Glutamatergic neuron (in vitro differentiated cells): ENCODE measurements around the gene ZNF333. TPM values are rescaled to one million over a fixed set of nuclear protein-coding genes. Genes with fewer than 3 reads are reported as not detected.
A peak's percentile ranks its signal among the peaks of the same experiment; 100 is the strongest.
"Not testable (repeated sequence)": the region's sequence is repeated elsewhere in the genome, so short reads cannot be mapped to it uniquely, and the experiment has no call there.

Experiments
- DNase-seq: peaks from one replicate; pipeline ENCODE4 v3.0.0; 2022
- H3K27ac Mint-ChIP-seq: one replicate; pipeline ENCODE4 v1.8.0; 2020; ENCODE audit warnings: mild to moderate bottlenecking, mixed read lengths, inconsistent platforms; ENCODE audit not compliant: unreplicated experiment
- H3K27me3 Mint-ChIP-seq: one replicate; pipeline ENCODE4 v1.8.0; 2020; ENCODE audit warnings: mild to moderate bottlenecking, moderate library complexity, mixed read lengths, inconsistent platforms; ENCODE audit not compliant: unreplicated experiment
- H3K36me3 Mint-ChIP-seq: one replicate; pipeline ENCODE4 v1.8.0; 2020; ENCODE audit warnings: mild to moderate bottlenecking, mixed read lengths, inconsistent platforms; ENCODE audit not compliant: unreplicated experiment
- H3K4me1 Mint-ChIP-seq: one replicate; pipeline ENCODE4 v1.8.0; 2020; ENCODE audit warnings: mild to moderate bottlenecking, low read depth, mixed read lengths, inconsistent platforms; ENCODE audit not compliant: unreplicated experiment
- H3K4me3 Mint-ChIP-seq: one replicate; pipeline ENCODE4 v1.8.0; 2020; ENCODE audit warnings: mild to moderate bottlenecking, mixed read lengths, inconsistent platforms; ENCODE audit not compliant: unreplicated experiment
- H3K9me3 Mint-ChIP-seq: one replicate; pipeline ENCODE4 v1.8.0; 2020; ENCODE audit warnings: mild to moderate bottlenecking, moderate library complexity, mixed read lengths, inconsistent platforms; ENCODE audit not compliant: unreplicated experiment
- total RNA-seq: library from RNA; stranded (reverse); fragmentation: NEBNext Ultra II Directional; extraction: Animal tissue kit (Norgen Biotek cat#: 25700); gene quantifications from one replicate; pipeline ENCODE4 v1.2.1, GENCODE V29; 2021; ENCODE audit not compliant: unreplicated experiment
- TF ChIP-seq, protein P1 (sequence below): fragments of 200-600 bp; sonication (generic); IDR thresholded peaks from one replicate; pipeline ENCODE4 v1.5.0; 2021; ENCODE audit not compliant: partially characterized antibody, unreplicated experiment

The ZNF333 gene
- total RNA-seq, 1 donor from 2014 or later: 32.9 TPM

DNA sequence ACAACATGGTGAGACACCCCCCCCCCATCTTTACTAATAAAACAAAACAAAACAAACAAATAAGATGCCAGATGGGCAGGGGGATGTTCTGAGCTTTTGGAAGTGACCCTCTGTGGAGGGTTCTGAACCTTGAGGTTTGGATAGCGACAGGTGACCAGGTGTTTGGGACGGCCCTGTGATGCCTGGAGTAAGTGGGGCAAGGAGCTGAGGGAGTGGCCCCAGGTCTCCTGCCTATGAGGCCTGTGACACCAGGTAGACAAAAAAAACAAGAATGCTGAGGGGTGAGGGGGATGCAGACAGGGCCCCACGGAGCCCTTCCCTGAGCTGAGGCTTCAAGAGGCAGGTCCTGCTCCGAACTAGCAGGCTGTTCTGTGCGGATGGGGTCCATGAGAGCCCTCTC lies 79.4 kb downstream of the ZNF333 start:
- DNase-seq: no peak
- peaks cover 7% of the 10 kb centered on the region for H3K4me1 Mint-ChIP-seq
- no peak overlapping the region for H3K27ac Mint-ChIP-seq
- TF ChIP-seq, protein P1, sequence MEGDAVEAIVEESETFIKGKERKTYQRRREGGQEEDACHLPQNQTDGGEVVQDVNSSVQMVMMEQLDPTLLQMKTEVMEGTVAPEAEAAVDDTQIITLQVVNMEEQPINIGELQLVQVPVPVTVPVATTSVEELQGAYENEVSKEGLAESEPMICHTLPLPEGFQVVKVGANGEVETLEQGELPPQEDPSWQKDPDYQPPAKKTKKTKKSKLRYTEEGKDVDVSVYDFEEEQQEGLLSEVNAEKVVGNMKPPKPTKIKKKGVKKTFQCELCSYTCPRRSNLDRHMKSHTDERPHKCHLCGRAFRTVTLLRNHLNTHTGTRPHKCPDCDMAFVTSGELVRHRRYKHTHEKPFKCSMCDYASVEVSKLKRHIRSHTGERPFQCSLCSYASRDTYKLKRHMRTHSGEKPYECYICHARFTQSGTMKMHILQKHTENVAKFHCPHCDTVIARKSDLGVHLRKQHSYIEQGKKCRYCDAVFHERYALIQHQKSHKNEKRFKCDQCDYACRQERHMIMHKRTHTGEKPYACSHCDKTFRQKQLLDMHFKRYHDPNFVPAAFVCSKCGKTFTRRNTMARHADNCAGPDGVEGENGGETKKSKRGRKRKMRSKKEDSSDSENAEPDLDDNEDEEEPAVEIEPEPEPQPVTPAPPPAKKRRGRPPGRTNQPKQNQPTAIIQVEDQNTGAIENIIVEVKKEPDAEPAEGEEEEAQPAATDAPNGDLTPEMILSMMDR: no peak
- H3K27me3 Mint-ChIP-seq: peaks cover 5% of the 10 kb centered on the region
- no peak overlapping the region for H3K4me3 Mint-ChIP-seq
- peaks cover 5% of the 10 kb centered on the region for H3K9me3 Mint-ChIP-seq
- no peaks in the 10 kb centered on the region for H3K36me3 Mint-ChIP-seq

DNA sequence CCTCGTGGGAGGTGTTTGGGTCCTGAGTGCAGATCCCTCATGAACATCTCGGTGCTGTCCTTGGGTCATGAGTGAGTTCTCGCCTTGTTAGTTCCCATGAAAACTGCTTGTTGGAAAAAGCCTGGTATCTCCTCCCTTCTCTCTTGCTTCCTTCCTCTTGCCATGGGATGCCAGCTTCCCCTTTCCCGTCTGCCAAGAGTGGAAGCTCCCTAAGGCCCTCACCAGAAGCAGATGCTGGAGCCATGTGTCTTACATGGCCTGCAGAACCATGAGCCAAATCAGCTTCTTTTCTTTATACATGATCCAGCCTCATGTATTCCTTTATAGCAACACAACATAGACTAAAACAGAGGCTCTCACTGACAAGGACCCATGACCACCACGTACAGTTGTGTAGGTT lies 80.3 kb downstream of the ZNF333 start:
- Mint-ChIP-seq H3K4me3 (no peak overlapping the region), H3K27me3 (peaks cover 2% of the 10 kb centered on the region), H3K9me3 (peaks cover 5% of the 10 kb centered on the region), H3K4me1 (peaks cover 7% of the 10 kb centered on the region), H3K27ac (no peak overlapping the region), H3K36me3 (no peaks in the 10 kb centered on the region)
- TF ChIP-seq, protein P1: no peak
- no peak for DNase-seq

DNA sequence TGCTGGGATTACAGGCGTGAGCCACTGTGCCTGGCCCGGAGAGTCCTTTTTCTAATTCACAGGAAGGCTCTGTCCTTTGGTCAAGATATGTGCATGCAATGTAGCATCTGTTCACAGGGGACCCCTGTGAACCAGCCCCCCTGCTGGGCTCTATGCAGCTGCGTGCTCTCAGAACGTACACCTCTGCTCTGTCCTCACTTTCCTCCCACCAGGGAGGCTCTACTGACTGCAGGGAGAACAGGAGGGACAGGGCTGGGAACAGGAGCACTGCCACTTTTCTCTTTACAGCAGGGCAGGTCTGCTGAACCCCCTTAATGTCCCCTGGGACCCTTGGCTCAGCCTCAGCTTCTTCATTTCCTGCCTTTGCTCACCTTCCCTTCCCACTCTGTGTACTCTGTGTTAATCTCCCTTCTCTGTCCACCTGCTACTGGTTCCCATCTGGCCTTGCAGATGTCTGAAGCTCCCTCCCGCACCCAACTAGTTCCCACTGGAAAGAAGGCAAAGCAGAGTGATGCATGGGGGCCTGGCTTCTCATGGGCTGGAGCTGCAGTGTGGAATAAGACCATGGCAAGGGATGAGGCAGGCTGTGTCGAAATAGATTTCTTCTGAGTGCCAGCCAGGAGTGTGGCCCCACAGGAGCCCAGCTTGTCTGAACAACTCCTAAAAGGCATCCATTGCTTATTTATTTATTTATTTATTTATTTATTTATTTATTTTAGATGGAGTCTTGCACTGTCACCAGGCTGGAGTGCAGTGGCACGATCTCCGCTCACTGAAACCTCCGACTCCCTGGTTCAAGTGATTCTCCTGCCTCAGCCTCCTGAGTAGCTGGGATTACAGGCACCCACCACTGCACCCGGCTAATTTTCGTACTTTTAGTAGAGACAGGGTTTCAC lies 81.3 kb downstream of the ZNF333 start:
- peaks cover 7% of the 10 kb centered on the region for H3K9me3 Mint-ChIP-seq
- DNase-seq: peak; percentile 48
- H3K27me3 Mint-ChIP-seq: peaks cover 2% of the 10 kb centered on the region
- H3K27ac Mint-ChIP-seq: peak overlapping the region; percentile 79
- peaks cover 7% of the 10 kb centered on the region for H3K4me1 Mint-ChIP-seq
- TF ChIP-seq, protein P1: no peak
- peak overlapping the region; percentile 44 for H3K4me3 Mint-ChIP-seq
- H3K36me3 Mint-ChIP-seq: no peaks in the 10 kb centered on the region

DNA sequence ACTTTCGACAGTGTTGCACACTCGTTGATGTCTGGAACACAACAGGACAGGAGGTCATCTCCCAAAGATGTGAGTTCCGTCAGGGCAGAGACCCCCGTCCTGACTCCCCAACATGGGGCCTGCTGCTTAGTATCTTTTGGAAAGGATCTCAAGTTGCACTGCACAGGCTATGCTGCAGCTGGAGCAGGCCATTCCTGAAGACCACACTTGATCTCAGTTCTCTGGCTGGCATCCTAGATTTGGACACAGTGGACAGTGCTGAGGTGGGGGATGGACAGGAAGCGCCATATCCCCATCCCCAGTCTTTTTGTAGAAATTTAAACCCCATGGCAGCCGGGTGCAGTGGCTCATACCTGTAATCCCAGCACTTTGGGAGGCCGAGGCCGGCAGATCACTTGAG lies 82.6 kb downstream of the ZNF333 start:
- H3K4me1 Mint-ChIP-seq: peaks cover 7% of the 10 kb centered on the region
- no peak overlapping the region for H3K4me3 Mint-ChIP-seq
- no peak overlapping the region for H3K27ac Mint-ChIP-seq
- H3K9me3 Mint-ChIP-seq: peaks cover 7% of the 10 kb centered on the region
- TF ChIP-seq, protein P1: no peak
- DNase-seq: no peak
- no peaks in the 10 kb centered on the region for H3K36me3 Mint-ChIP-seq
- peaks cover 2% of the 10 kb centered on the region for H3K27me3 Mint-ChIP-seq

DNA sequence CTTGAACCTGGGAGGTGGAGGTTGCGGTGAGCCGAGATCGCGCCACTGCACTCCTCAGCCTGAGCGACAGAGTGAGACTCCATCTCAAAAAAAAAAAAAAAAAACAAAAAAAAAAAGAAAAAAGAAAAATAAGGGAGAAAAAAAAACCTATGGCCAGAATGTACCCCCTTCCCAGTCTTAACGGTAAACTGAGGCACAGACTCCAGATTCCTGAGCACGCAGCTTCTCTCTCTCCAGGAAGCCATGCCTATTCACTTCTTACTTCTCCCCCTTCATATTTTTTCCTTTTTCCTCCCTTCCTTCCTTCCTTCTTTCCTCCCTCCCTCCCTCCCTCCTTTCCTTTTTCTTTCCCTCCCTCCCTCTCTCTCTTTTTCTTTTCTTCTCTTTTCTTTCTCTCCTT lies 83.1 kb downstream of the ZNF333 start:
- TF ChIP-seq, protein P1: no peak
- H3K4me3 Mint-ChIP-seq: no peak overlapping the region

DNA sequence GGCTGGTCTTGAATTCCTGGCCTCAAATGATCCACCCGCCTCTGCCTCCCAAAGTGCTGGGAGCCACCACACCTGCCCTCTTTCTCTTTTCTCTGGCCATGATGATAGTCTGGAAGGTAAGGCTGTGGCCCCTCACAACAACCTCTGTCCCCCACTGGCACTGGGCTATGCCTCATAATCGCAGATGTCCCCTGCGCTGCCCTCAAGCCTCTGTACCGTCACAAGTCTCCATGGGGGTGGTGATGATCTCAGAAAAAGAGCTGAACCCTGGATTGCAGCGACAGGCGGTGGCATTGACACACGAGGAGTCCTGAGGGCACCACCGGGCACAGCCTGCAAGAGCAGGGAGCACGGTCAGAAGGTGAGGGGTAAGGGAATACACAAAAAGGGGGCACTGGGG lies 83.9 kb downstream of the ZNF333 start:
- H3K36me3 Mint-ChIP-seq, H3K27ac Mint-ChIP-seq, H3K4me1 Mint-ChIP-seq, H3K4me3 Mint-ChIP-seq, DNase-seq, H3K27me3 Mint-ChIP-seq, H3K9me3 Mint-ChIP-seq: not testable (repeated sequence)

More for the DNA sequence above, 83.1 kb downstream of the ZNF333 start:
- no peaks in the 10 kb centered on the region for H3K36me3 Mint-ChIP-seq
- no peak overlapping the region for H3K27ac Mint-ChIP-seq
- H3K9me3 Mint-ChIP-seq: peaks cover 9% of the 10 kb centered on the region
- peaks cover 2% of the 10 kb centered on the region for H3K27me3 Mint-ChIP-seq
- no peak for DNase-seq
- peaks cover 7% of the 10 kb centered on the region for H3K4me1 Mint-ChIP-seq
